Measurements from ENCODE around the gene ADGRV1. TPM values are rescaled to one million over a fixed set of nuclear protein-coding genes. Genes with fewer than 3 reads are reported as not detected.
"Not testable (repeated sequence)": the region's sequence is repeated elsewhere in the genome, so short reads cannot be mapped to it uniquely, and the experiment has no call there.

Gene ADGRV1
- total and polyA plus RNA-seq, 2 experiments from 2014 or later = 15.5 to 19.6 TPM

- no peak for DNase-seq (ENCODE audit: low read depth in 1 of 2, low spot score in 1 of 2)
- TF ChIP-seq CTCF (IDR thresholded peaks at IDR 0.05; ENCODE audit: low read depth, low read length) = no peak
- H3K9me3 ChIP-seq (ENCODE audit: low read depth) = no peaks in the 10 kb centered on the region
Observed at GRCh38 chr5:90921418-90921973, 362.9 kb downstream of the ADGRV1 start.

GRCh38 chr5:90924222-90924621 lies 365.6 kb downstream of the ADGRV1 start:
- not testable (repeated sequence) for H3K27me3 ChIP-seq; H3K4me1 ChIP-seq (ENCODE audit: low read depth)

More at GRCh38 chr5:90921418-90921973, 362.9 kb downstream of the ADGRV1 start:
- no peaks in the 10 kb centered on the region for H3K27me3 ChIP-seq
- H3K36me3 ChIP-seq = no peaks in the 10 kb centered on the region
- no peaks in the 10 kb centered on the region for H3K4me1 ChIP-seq (ENCODE audit: low read depth)
- no peak overlapping the region for H3K27ac ChIP-seq
- no peak overlapping the region for H3K4me3 ChIP-seq

GRCh38 chr5:90929013-90929839 lies 370.6 kb downstream of the ADGRV1 start:
- not testable (repeated sequence) for H3K9me3 ChIP-seq (ENCODE audit: low read depth); H3K27me3 ChIP-seq; H3K36me3 ChIP-seq
- Histone ChIP-seq H3K4me1 (ENCODE audit: low read depth) (peaks cover 32% of the 10 kb centered on the region), H3K27ac (peak overlapping the region; percentile 54), H3K4me3 (peak overlapping the region; percentile 8)
- peak in 1 of 2 donors; percentile 10 for DNase-seq (ENCODE audit: low read depth in 1 of 2, low spot score in 1 of 2)

More at GRCh38 chr5:90924222-90924621, 365.6 kb downstream of the ADGRV1 start:
- not testable (repeated sequence) for H3K4me3 ChIP-seq; DNase-seq (ENCODE audit: low read depth in 1 of 2, low spot score in 1 of 2); H3K9me3 ChIP-seq (ENCODE audit: low read depth); H3K36me3 ChIP-seq; H3K27ac ChIP-seq

DNA sequence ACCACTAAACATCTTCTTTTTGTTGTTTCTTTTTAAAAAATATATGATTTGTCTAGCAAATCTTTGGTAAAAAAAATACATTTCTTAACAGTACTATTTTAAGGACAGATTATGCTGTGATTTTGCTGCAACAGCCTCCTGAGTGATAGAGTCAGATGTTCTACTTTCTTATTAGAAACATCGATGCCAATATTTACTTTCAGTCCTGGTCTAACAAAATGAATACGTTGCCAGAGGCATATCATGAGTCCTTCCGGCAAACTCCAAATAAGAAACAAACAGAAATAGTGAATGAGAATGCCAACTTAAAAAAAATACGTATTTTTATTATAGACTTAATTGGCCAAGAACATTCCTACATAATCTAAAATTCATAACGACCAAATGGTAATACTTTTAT lies 371.5 kb downstream of the ADGRV1 start:
- peaks cover 35% of the 10 kb centered on the region for H3K4me1 ChIP-seq (ENCODE audit: low read depth)
- no peak for DNase-seq (ENCODE audit: low read depth in 1 of 2, low spot score in 1 of 2)
- H3K36me3 ChIP-seq = no peaks in the 10 kb centered on the region
- peak overlapping the region; percentile 8 for H3K4me3 ChIP-seq
- no peak overlapping the region for H3K27ac ChIP-seq
- no peaks in the 10 kb centered on the region for H3K9me3 ChIP-seq (ENCODE audit: low read depth)
- H3K27me3 ChIP-seq = no peaks in the 10 kb centered on the region
- no peak for TF ChIP-seq CTCF (IDR thresholded peaks at IDR 0.05; ENCODE audit: low read depth, low read length)

DNA sequence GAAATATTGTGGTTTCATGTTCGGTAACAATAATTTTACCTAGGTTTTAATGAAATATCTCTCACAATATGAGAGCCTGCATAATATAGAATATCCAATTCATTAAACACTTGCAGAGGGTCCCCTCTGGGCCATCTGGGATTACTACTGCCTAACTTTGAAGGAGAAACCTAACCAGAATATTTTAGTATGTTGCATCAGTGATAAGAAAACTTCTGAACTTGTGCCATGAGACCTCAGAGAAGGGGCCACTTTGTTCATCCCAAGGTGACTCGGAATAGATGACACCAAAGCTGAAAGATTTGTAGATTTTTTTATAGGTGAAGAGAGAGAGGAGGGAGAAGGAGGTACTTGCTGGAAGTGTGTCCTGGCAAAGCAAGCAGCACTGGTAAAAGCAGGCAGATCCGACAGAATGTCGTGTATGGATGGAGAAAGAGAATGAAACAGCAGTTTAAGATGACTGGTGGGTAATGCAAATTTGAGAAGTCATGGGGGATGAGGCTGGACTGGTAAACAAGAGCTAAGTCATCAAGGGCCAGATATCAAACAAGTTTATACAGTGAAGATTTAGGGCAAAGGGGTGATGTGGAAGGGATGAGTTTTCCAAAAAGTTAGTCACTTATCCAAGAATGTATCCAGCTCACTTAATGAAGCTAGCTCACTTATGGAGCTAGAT lies 372.3 kb downstream of the ADGRV1 start:
- Histone ChIP-seq H3K4me1 (ENCODE audit: low read depth) (peaks cover 35% of the 10 kb centered on the region), H3K27me3 (no peaks in the 10 kb centered on the region), H3K27ac (peak overlapping the region; percentile 49), H3K36me3 (no peaks in the 10 kb centered on the region), H3K9me3 (ENCODE audit: low read depth) (no peaks in the 10 kb centered on the region), H3K4me3 (no peak overlapping the region)
- DNase-seq (ENCODE audit: low read depth in 1 of 2, low spot score in 1 of 2) = no peak
- TF ChIP-seq CTCF (IDR thresholded peaks at IDR 0.05; ENCODE audit: low read depth, low read length) = no peak

GRCh38 chr5:90932052-90932699 lies 373.6 kb downstream of the ADGRV1 start:
- Histone ChIP-seq H3K36me3 (no peaks in the 10 kb centered on the region), H3K4me1 (ENCODE audit: low read depth) (peaks cover 35% of the 10 kb centered on the region), H3K4me3 (no peak overlapping the region), H3K27ac (no peak overlapping the region), H3K9me3 (ENCODE audit: low read depth) (no peaks in the 10 kb centered on the region), H3K27me3 (no peaks in the 10 kb centered on the region)
- peak; percentile 72 to 73 for DNase-seq (ENCODE audit: low read depth in 1 of 2, low spot score in 1 of 2)
- TF ChIP-seq CTCF (IDR thresholded peaks at IDR 0.05; ENCODE audit: low read depth, low read length) = peak; percentile 87
